ENCODE measurements around the gene GPR39.

GPR39 gene

DNA sequence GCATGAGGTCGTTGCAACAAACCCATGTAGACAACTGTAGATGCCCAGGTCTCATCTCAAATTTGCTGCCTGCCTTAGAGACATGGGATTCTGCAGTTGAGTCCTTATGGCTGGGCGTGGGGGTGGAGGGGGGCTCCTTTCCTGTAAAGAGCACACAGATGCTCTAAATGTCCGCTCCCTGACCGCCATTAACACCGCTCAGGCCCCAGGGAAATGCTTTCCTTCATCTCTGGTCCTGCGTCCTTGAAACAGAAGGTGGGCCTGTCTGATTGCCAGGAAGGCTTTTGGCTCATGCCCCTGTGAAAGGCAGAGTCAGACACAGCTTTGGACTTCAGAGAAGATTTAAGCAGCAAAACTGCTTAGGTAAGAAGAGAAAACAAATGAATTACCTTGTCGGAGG lies 25.7 kb downstream of the GPR39 start:
- no peak for DNase-seq (ENCODE audit: low read depth in 2 of 2, low spot score in 1 of 2)

DNA sequence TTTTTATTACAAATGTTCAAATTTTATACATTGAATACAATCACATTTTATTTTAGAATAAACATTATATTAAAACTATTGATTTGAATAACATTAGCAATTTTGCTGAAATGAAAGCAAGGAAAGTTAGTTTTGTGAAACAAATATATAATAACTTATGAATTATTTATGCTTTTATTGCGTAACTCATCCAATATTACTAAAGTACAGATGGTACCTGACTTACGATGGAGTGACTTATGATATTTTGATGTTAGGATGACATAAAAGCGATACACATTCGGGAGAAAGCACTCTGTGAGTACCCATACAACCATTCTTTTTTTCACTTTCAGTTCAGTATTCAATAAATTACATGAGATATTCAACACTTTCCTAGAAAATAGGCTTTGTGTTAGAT lies 26.5 kb downstream of the GPR39 start:
- no peak for DNase-seq (ENCODE audit: low read depth in 2 of 2, low spot score in 1 of 2)

DNA sequence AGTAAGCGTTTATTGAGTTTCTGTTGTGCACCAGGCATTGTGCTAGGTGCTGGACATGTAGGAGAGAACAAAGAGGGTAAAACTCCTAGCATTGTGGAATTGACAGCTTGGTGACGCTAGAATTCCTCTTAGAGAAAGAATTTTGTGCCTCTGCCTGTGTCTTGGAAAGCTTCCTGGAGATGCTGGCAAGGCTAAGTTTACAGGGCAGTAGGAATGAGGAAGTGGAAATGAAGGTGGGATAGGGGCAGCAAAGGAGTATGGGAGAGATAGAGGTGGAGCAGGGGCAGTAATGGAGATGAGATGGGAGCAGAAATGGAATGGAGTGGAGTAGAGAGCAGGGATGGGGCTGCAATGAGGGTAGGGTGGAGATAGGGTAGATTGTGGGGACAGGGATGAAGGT lies 29.8 kb downstream of the GPR39 start:
- DNase-seq (ENCODE audit: low read depth in 2 of 2, low spot score in 1 of 2): no peak

DNA sequence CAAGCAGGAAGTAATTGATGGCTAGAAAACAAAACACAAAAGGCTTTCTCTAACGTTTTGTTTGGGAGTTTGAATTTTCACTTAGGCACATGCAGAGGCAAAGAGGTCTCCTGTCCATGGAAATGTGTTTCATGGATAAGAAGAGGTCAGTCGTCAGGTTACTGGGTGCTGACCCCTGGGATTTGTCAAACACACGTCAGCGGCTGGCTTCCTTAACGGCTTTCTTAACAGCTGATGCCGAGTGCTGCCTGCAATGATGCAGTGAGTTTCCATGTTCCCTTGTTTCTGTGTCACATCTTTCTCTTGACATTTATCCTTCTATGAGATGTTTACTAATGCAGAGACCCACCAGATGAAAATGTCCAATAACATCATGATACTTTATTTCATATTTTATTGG lies 31.7 kb downstream of the GPR39 start:
- no peak for DNase-seq (ENCODE audit: low read depth in 2 of 2, low spot score in 1 of 2)

DNA sequence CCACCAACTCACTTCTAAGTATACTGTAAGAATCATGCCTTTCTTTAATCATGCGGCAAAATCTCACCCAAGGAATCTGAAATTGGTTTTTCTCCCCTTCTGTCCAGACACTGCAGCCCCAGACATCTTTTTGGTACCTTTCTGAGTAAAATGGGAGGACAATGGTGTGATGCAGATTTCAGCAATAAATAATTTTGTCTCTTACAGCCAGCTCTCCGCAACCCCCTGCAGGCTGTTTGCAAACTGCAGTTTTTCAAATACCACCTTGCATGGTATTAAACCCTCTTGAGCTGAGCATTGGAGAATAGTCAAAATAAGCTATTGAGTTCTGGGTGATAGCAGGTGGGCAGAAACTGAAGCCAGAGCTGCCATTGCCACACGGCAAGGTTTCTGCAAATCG lies 32.2 kb downstream of the GPR39 start:
- no peak for DNase-seq (ENCODE audit: low read depth in 2 of 2, low spot score in 1 of 2)

DNA sequence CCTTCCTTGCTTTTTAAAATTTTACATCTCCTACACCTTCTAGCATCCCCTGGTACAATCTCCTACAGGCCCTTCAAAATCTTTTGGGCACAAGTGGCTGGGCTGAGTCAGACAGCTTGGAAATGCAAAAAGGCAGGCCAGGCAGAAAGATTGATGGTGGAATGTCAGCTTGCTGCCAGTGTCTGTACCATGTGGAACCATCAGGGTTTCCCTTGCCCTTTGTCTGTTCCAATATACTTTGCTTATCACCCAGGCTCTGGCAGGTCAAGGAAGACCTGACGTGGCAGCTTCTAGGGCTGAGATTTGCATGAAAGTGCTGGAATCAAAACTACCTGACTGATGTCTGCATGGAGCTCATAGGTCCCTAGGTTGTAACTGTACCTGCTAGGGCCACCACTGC lies 33.3 kb downstream of the GPR39 start:
- DNase-seq (ENCODE audit: low read depth in 2 of 2, low spot score in 1 of 2): no peak

DNA sequence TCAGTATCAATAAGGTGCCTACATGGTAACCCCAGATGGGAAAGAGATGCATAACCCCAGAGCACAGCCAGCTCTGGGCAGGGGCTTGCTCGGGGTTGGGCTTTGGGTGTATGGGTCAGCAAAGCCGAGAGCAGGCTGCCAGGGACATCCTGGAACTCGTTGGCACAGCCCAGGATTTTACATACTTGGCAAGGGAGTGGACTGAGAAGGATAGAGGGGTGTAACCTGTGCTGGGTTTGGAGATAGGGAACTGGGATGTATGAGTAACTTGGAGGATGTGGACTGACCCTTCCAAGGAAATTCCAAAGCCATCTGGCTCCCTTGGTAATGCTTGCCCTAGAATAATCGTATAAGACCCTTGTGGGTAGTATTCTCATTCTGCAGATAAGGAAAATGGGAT lies 44.2 kb downstream of the GPR39 start:
- DNase-seq (ENCODE audit: low read depth in 2 of 2, low spot score in 1 of 2): no peak

DNA sequence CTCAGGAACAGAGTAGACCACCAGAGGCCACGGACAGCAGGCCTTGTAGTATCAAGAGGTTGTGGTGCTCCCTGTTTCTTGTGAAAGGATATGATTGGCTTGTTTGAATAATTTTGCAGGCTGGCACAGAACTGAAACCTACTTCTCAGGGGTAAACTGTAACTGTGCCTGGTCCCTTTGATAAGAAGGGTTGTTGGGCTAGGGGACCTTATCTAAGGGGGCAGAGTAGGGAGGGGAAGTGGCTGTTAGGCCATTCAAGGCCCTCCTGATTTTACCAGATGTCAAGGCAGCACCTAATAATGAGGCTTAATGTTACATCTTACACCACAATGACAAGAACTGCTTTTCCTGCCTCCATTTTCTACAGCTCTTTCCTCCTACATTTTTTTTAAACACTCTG lies 45.6 kb downstream of the GPR39 start:
- DNase-seq (ENCODE audit: low read depth in 2 of 2, low spot score in 1 of 2): no peak

DNA sequence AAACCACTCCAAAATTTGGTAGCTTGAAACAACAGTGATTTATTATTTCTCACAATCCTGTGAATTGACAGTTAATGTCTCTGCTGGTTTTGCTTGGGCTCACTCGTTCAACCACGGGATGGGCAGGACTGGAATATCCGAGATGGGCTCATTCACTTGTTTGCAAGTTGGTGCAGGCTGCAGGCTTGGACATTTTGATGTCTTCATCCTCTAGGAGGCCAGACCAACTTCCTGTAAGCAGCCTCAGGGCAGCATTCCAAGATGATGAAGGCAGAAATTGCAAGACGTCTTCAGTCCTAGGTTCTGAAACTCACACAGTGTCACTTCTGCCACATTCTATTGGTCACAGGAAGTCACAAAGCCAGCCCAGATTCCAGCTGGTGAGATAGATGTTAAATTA lies 47.1 kb downstream of the GPR39 start:
- no peak for DNase-seq (ENCODE audit: low read depth in 2 of 2, low spot score in 1 of 2)

DNA sequence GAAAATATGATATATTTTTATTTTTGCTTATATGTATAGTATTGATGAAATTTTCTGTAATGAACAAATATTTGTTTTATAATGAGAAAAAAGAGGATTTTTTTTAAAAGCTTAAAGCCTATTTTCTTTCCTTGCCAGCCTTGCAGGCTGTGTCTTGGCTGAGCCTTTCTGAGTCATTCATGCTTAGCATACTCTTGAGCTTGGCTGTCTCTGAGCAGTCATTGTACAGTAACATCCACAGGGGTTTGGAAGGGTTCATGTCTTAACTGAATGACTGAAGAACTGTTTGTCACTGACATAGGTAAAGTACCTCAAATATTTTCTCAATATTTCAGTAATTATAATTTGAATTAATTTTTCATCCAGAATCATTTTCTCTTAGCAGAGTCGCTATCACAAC lies 49.3 kb downstream of the GPR39 start:
- DNase-seq (ENCODE audit: low read depth in 2 of 2, low spot score in 1 of 2): no peak

DNA sequence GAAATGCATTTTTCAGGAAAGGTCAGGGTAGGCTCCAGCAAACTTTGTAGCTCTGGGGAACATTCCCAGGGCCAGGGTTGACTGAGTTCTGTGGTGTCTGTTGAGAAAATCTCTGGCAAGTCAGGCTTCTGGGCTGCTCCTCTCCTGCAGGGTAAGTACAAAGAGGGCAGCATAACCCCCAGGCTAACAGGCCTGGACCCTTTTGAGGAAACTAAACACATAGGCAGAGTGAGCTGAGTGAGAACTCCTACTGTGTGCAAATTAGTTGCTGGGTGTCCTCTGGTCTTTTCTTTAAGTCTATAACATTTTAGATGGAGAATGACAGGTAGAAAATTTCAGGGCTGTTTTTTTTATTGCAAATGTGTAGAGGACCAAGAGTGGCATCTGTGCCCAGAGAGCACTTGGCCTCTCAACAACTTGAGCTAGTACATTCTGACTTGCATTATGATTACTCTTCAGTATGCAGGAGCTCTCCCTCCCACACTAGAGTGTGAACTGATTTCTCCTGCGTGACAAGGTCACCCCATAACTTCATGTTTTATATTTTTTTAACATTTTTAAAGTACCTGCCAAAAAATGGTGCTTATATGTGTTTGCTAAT lies 49.9 kb downstream of the GPR39 start:
- no peak for DNase-seq (ENCODE audit: low read depth in 2 of 2, low spot score in 1 of 2)

DNA sequence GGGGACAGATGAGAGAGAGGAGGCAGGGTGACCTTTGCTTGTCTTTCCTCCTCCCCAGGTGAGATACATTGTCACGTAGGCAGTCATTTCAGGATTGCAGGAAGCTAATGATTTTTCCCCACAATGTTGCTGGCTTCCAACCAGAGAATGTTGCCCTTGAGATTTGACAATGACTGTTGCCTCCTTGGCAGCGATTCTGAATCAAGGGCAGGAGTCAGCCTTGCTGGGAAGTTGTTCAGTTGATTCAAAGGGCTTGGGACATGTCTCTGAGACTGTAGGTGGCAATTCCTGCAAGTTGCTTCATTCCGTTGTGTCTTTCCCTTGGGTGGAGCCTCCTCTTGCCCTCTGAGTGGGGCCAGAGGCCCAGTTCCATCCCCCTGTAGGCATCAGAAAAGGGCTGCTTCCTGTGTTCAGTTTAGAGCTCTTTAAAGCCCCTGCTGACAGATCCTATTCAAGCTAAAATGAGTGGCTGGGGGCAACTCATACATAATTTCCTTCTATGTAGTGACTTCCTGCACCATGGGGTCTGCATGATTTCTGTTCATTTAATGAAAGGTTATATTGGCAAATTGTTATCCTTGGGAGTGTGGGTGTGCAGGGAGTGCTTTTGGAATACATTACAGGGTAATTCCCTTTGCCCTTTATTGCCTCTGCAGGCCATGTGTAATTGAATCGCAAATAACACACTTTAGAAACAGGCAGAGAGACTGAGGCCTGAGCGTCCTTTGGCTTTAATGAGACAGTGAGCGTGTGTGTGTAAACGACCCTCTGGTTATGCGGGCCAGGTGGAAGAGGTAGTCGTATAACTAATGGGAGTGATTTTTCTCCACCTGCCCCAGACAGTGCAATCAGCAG lies 52.4 kb downstream of the GPR39 start:
- no peak for DNase-seq (ENCODE audit: low read depth in 2 of 2, low spot score in 1 of 2)

DNA sequence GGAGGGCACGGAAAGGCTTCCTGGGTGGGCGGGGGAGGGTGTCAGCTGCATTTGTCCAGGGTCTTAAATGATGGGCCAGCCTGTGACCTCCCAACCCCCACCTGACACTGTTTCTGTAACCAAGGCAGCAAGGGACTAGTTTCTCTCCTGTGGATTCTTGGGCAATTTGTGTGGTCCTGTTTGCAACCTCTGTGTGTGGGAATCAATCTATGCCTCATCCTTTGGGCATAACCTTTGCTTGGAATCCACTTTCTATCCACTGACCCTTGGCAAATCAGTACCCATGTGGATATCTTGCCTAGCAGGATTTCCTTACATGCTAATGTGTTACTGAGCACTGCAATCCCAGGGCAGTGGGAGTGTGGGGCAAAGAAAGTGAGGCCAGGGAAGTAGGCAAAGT lies 54.1 kb downstream of the GPR39 start:
- DNase-seq (ENCODE audit: low read depth in 2 of 2, low spot score in 1 of 2): no peak

DNA sequence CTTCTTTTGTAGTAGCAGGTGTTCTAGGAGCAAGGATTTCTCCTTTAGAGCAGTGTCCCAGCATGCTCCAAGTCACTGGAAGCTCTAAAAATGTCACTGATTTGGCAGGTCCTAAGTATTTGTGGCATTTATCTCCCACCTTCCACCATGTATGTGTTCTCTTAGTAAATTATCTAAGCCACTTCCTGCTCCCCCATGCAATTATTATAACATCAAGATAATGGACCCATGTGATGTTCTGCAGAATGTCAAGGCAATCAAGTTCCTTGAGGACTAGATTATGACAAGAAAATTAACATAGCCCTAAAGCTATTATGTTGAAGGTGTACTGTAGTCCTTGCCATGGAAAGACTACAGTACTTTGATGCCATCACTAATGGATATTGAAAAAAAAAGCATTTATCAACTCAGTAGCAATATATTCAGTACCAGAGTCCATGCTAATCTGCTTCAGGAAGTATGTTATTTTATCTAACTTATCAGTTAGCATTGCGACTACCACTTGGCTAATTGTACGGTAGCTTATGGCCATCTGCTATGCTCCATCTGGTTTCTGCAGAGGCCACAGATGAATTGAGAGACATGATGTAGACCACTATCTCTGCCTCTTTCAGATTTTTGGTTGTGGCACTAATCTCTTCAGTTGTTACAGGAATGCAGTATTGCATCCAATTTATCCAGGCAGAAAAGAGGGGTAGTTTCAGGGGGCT lies 56.7 kb downstream of the GPR39 start:
- no peak for DNase-seq (ENCODE audit: low read depth in 2 of 2, low spot score in 1 of 2)

DNA sequence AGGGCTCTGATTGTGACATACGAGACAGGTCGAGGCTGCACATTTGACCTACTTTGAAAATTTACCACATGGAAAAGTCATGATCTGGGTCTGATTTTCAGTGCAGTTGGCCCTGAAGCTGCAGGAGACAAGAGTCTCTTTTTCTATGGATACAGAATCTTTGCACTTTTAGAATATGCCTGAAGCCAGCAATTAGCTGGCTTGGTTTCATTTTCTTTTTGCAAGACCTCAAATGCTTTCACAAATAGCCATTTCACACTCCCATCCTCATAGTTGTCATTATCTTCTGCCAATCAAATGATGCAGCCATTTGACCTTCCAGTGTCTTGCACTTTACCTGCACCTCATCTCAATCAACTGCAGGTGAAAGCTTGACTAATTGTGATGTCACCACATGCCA lies 59.0 kb downstream of the GPR39 start:
- DNase-seq (ENCODE audit: low read depth in 2 of 2, low spot score in 1 of 2): no peak

DNA sequence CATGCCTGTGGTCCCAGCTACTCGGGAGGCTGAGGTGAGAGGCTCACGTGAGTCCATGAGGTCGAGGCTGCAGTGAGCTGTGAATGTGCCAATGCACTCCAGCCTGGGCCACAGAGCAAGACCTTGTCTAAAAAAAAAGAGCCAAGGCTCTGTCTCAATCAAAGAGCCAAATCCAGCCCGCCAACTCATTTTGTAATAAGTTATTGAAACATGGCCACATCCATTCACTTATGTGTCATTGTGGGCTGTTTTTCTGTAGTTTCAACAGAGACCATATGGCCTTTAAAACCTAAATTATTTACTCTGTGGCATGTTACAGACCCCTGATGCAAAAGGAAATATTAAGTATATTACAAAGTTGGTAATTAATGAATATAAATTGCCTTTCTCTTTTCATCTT lies 60.8 kb downstream of the GPR39 start:
- no peak for DNase-seq (ENCODE audit: low read depth in 2 of 2, low spot score in 1 of 2)

DNA sequence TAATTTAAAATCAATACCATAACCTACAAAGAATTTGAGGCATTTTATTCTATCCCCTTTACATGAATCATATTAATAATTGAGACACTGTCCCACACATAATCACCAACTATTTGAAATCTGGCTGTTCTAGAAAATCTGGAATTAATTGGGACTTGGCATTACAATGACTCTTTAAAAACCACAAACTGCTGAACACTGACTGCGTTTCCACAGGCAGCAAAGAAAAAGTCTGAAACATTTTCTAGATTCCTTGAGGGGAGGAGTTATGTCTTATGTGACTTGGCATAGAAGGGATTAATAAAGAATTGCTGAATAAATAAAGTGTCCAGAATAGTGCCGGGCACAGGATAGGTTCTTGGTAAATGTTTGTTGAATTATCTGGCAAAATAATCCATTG lies 61.4 kb downstream of the GPR39 start:
- no peak for DNase-seq (ENCODE audit: low read depth in 2 of 2, low spot score in 1 of 2)

DNA sequence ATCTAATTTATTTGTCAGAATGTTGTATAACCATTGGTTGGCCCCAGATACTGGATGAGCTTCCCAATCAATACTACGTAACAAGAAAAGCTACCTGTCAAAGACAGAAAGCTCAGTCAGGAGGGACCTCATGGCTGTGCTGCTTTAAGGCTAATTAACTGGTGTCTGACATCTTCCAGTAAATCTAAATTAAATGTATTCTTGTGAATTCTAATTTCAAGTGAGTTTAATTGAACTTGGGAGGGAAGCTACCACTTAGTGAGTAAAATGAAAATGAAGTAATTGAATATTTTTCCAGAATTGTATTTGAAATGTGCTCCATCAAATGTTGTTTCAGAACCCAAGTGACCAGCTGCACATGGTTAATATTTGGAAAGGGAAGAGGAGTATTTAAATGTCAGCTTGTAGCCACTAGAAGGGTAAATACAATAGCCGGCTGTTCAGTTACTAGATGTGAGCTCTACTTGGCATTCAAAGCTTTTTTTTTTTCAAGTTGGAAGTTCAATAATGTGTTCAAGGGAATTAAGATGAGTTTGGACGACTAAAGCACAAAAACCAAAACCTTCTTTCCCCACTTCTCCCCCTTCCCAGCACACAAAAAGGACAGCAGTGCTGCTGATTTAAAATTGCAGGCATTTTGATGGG lies 62.0 kb downstream of the GPR39 start:
- DNase-seq (ENCODE audit: low read depth in 2 of 2, low spot score in 1 of 2): no peak

DNA sequence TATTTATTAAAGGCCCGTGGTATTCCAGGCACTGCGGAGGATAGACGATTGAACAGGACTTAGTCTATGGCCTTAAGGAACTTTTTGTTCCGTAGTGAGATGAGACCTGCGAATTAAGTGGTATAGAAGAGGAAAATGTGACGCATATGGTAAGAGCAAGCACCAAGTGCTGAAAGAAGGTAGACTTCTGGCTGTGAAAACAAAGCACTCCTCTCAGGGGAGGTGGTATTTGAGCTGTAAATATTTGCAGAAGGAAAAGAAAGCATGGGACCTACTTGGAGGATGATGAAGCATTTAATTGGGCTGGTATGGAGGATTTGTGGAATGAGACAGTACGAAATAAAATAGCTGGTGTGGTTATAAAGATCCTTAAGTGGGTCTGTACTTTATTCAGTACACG lies 62.5 kb downstream of the GPR39 start:
- DNase-seq (ENCODE audit: low read depth in 2 of 2, low spot score in 1 of 2): no peak

DNA sequence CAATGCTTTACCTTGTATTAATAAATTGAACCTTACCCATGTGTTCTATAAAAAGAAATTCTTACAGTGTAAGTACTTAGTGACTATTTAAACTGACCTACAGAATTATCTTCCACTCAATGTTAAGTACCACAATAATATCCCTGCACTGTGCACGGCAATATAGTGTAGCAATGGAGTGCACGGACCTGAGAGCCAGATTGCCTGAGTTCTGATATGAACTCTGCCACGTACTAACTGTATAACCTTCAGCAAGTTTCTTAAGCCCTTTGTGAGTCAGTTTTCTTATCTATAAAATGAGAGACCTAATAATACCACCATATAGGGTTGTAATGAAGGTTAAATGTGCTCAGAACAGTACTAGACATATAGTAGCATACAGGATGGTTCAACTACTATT lies 66.2 kb downstream of the GPR39 start:
- no peak for DNase-seq (ENCODE audit: low read depth in 2 of 2, low spot score in 1 of 2)

DNA sequence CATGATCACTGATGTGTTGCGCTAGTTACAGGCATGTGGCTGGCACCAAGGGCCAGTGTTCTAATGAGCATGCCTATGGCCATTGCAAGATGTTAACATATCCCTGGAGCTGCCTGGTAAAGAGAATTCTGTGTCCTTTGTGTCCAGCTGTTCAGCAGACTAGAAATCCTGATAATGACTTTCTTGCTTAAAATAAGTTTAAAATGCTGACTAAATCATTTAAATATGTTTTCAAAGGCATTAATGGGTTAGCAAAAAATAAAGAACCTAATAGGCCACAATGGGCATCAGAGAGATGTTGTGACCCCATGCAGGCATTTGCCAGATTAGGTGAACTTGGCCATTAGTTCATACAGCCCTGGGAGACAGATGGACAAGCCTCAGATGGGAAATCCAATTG lies 67.5 kb downstream of the GPR39 start:
- DNase-seq (ENCODE audit: low read depth in 2 of 2, low spot score in 1 of 2): no peak

DNA sequence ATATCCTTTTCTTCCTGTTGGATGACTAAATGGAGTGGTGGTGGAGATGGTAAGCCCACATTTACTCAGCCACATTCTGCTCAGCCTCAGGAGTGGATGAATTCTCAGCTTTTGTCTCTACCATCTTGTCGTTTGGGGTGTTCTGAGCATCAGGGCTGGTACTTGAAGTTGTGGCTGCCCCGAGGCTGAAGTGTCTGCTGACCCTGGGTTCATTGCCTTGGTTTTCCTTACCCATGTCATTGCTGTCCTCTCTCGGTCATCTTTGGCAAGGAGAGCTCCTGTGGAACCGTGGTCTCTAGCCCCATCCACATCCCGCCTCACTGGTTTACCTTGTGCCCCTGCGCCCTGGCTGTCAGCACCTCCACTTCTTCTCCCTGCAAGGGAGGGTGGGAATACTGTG lies 71.9 kb downstream of the GPR39 start:
- no peak for DNase-seq (ENCODE audit: low read depth in 2 of 2, low spot score in 1 of 2)

Measured in stimulated activated CD8-positive, alpha-beta memory T cell treated with anti-CD3 and anti-CD28 coated beads, Interleukin-4, amount 100 ng/mL, for 1 hour (primary cell).